ENCODE results near the gene ECPAS.
"Not testable (repeated sequence)": the region's sequence is repeated elsewhere in the genome, so short reads cannot be mapped to it uniquely, and the experiment has no call there.

ECPAS gene

DNA sequence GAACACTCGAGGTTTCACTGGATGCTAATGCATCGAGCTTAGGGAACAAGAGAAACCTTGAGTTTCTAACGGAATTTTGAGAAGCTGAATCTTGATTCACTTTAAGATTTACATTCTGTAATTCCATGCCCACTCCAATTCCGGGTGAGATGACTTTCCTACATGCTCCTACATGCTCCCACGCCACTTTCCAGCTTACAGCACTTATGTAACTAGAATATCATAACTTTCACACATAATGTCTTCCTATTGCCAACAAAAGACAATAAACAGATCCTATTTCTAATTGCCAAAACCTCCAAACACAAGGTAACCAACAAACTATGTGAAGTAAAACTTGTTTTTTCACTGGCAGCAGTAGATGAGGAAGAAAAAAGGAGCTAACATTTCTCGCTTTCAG lies 72.9 kb downstream of the ECPAS start:
- no peak for DNase-seq

DNA sequence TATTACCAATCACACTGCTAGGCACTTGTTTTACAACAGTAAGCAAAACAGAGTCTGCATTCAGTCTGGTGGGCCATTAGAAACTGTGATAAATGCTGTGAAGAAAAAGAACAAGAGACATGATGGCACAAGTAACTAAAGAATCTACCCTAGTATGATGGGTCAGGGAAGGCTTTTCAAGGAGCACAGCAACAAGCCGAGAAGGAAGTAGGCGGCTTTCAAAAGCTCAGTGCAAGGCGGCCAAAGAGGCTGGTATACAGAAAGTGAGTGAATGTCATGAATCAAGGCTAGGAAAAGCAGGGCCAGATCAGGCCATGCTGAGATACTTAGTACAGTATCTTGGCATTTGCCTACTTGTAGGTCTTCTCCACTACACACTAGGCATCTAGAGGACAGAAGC lies 76.4 kb downstream of the ECPAS start:
- no peak for DNase-seq

DNA sequence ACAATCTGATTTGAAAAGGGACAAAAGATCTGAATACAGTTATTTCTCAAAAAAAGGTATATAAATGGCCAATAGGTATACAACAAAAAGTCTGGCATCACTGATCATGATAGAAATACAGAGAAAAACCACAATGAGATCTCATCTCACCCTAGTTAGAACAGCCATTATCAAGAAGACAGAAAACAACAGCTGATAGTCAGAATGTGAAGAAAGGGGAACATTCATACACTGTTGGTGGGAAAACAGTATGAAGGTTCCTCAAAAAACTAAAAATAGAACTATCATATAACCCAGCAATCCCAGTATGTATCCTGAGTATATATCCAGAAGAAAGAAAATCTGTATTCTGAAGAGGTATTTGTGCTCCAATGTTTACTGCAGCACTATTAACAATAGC lies 78.5 kb downstream of the ECPAS start:
- DNase-seq, result no peak

- not testable (repeated sequence) for DNase-seq
Measured at GRCh38 chr9:111401486-111401885, 82.7 kb downstream of the ECPAS start.

DNA sequence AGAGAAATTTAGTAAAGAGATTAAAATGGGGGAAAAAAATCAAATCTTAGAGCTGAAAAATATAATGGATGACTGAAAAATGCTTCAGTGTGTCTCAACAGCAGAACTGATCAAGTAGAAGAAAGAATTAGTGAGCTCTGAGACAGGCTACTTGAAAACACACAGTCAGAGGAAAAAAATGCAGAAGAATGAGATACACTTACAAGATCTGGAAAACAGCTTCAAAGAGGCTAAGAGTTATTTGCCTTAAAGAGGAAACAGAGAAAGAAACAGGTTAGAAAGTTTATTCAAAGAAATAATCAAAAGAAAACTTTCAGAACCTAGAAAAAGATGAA lies 83.7 kb downstream of the ECPAS start:
- DNase-seq, result no peak

DNA sequence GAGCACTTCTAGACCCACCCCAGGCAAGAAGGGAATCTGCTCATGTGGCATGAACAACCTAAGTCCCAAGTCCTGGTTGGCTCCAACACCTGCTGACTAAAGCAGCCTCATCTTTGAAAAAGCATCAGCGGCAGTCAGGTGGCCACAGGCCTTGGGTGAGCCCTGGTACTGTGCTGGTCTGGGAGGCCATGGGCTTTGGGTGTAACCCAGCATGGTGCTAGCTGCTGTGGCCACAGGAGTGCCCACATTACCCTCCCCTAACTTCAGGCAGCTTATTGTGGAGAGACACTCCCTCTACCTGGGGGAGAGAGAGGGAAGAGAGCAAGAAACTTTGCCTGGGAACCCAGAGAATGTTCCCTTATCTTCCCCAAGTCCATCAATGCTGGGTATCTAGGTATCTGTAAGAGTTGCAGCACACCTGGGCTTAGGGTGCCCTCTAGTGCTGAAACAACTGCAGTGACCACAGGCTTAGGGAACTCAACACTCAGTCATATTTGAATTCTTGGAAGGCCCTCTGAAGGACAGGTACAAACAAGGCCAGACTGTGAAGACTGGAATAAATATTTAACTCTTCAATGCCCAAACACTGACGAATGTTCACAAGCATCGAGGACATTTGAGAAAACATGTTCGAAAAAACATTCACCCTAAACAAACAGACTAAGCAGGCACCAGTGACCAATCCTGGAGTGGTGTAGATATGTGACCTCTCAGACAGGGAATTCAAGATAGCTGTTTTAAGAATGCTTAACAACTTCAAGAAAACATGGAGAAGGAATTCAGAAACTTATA lies 84.2 kb downstream of the ECPAS start:
- no peak for DNase-seq

- no peak for DNase-seq
Measured at GRCh38 chr9:111399211-111399739, 84.9 kb downstream of the ECPAS start.

- DNase-seq, result no peak
Measured at GRCh38 chr9:111393971-111394370, 90.2 kb downstream of the ECPAS start.

DNA sequence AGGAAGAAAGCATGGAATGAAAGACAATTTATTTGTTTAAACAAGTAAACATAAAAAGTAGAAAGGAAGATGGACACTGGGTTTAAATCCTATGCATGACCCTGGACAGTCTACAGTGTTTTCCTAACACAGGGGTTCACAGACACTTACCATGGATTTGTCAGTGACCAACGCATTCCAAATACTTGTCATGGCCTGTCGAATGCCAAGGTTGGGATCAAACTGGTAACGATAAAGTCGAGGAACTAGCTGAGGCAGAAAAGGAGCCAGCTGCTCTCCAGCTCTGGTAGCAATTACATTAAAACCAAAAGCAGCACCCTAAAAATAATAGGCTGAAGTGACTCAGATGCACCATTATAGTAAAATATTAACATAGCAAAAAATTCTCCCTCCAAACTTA lies 94.8 kb downstream of the ECPAS start:
- no peak for DNase-seq

DNA sequence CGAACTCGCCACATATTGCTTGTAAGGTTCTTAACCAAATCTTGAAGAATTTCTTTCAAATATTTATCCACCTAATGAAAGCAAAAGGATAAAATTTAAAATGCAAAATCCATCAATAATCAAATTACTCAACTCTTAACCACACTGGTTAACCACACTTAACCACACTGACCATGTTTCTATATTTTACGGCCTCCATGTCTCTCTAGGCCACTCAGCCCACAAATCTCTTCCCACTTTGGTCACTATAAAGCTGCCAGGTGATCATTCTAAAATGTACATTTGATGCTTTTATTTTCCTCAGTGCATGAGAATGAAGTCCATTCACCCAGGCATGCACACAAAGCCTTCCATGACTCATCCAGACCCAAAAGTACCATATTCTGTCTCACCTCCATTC lies 97.8 kb downstream of the ECPAS start:
- DNase-seq, result no peak

GRCh38 chr9:111381006-111381405 lies 103.2 kb downstream of the ECPAS start:
- no peak for DNase-seq

- no peak for DNase-seq
Measured at GRCh38 chr9:111375817-111376564, 108.2 kb downstream of the ECPAS start.

GRCh38 chr9:111375062-111375461 lies 109.1 kb downstream of the ECPAS start:
- no peak for DNase-seq

- DNase-seq, result no peak
Measured at GRCh38 chr9:111372297-111372696, 111.9 kb downstream of the ECPAS start.

DNA sequence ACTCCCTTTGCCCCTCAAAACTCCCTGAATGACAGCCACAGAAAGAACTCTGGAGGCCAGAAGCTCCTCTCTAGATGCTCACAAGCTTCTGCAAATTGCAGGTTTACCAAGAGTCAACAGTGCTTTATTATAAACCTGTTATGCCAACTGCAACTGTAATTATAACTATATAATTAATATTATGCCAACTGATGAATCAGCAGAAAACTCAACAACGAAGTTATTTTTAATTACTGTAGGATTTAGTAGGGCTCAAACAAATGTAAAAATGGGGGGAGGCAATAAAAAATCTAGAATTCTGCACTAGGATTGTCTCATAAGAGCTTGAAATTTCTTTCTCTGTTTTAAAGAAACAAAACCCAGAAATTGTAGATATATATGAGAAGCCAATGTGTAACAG lies 117.2 kb downstream of the ECPAS start:
- no peak for DNase-seq

DNA sequence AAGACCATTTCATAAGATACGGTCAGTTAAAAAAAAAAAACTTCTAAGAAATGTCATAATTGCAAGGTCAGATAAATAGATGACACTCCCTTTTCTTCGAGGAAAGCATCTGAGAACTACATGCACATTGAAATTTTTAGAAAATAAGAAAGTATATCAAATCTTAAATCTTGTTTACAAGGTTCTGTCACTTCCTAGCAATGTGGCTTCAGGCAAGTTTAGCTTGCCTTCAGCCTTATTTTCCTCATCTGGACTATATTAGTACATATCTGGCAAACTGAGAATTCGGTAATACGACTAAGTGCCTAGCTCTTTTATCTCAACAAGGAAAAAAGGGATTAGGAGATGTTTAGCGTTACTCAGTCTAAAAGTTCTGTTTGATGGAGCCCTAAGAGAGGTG lies 121.7 kb downstream of the ECPAS start:
- no peak for DNase-seq

DNA sequence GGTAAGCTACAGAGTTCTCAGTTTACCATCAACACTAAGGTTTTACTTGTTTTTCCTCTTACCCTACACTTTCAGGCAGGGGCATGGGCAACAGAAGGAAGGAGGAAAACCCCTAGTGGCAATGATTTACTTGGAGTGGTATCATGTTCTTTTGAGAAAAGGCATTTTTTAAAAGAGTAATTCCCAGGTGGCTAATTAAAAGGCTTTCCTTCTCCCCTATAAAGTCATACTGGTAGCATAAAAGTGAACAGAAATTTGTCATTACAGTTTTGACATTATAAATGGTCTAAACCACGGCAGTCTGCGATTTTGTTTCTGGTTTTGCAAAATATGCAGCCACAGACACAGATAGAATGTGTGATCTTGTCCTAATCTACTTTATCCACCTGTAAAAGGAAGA lies 123.3 kb downstream of the ECPAS start:
- DNase-seq, result no peak

- DNase-seq, result no peak
Measured at GRCh38 chr9:111356481-111357244, 127.5 kb downstream of the ECPAS start.

GRCh38 chr9:111352545-111352944 lies 131.6 kb downstream of the ECPAS start:
- DNase-seq, result no peak

- DNase-seq, result no peak
Measured at GRCh38 chr9:111350556-111350955, 133.6 kb downstream of the ECPAS start.

- no peak for DNase-seq
Measured at GRCh38 chr9:111349766-111350165, 134.4 kb downstream of the ECPAS start.

GRCh38 chr9:111348821-111349271 lies 135.3 kb downstream of the ECPAS start:
- no peak for DNase-seq

DNA sequence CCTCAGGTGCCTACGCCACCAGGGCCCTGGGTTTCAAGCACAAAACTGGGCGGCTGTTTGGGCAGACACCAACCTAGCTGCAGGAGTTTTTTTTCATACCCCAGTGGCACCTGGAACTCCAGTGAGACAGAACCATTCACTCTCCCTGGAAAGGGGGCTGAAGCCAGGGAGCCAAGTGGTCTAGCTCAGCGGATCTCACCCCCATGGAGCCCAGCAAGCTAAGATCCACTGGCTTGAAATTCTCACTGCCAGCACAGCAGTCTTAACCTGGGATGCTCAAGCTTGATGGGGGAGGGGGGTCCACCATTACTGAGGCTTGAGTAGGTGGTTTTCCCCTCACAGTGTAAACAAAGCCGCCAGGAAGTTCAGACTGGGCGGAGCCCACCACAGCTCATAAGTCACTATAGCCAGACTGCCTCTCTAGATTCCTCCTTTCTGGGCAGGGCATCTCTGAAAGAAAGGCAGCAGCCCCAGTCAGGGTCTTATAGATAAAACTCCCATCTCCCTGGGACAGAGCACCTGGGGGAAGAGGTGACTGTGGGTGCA lies 149.8 kb downstream of the ECPAS start:
- DNase-seq, result not testable (repeated sequence)

Data from bone marrow (tissue), 2 donors.